NOMO-1 treated with DMSO at 0.1 percent for 48 hours (cell line): ENCODE data around the gene SLC12A2.

Source experiments
- DNase-seq: peaks from one replicate; lab custom pipeline; 2025; ENCODE audit not compliant: unreplicated experiment; lab: John Stamatoyannopoulos, UW

The SLC12A2 gene

GRCh38 chr5:128220841-128221240 lies 137.3 kb downstream of the SLC12A2 start:
- no peak for DNase-seq

GRCh38 chr5:128224336-128224735 lies 140.8 kb downstream of the SLC12A2 start:
- DNase-seq = no peak

- no peak for DNase-seq
Measured at GRCh38 chr5:128225245-128226030, 141.9 kb downstream of the SLC12A2 start.

- no peak for DNase-seq
Measured at GRCh38 chr5:128228008-128228407, 144.4 kb downstream of the SLC12A2 start.

- no peak for DNase-seq
Measured at GRCh38 chr5:128228521-128228920, 145.0 kb downstream of the SLC12A2 start.

GRCh38 chr5:128234928-128235641 lies 151.5 kb downstream of the SLC12A2 start:
- no peak for DNase-seq

GRCh38 chr5:128236334-128236733 lies 152.8 kb downstream of the SLC12A2 start:
- no peak for DNase-seq

GRCh38 chr5:128237000-128237399 lies 153.4 kb downstream of the SLC12A2 start:
- no peak for DNase-seq

GRCh38 chr5:128237546-128237945 lies 154.0 kb downstream of the SLC12A2 start:
- DNase-seq = no peak
